ENCODE measurements around the gene KIAA0825. TPM values are rescaled to one million over a fixed set of nuclear protein-coding genes. Genes with fewer than 3 reads are reported as not detected.

KIAA0825 gene
- total RNA-seq, 1 donor from 2014 or later: 0.28 TPM

- Mint-ChIP-seq H3K4me1 (no peaks in the 10 kb centered on the region), H3K9me3 (no peaks in the 10 kb centered on the region), H3K27ac (no peak overlapping the region), H3K4me3 (no peak overlapping the region), H3K36me3 (ENCODE audit: low read depth) (no peaks in the 10 kb centered on the region), H3K27me3 (no peaks in the 10 kb centered on the region)
- intact Hi-C loops (cut with micrococcal nuclease): no loop called here
- no peak for DNase-seq
Observed at GRCh38 chr5:94347130-94347529, 271.3 kb downstream of the KIAA0825 start.

- DNase-seq: no peak
- intact Hi-C loops (cut with micrococcal nuclease): no loop called here
- Mint-ChIP-seq H3K4me1 (no peaks in the 10 kb centered on the region), H3K36me3 (ENCODE audit: low read depth) (no peaks in the 10 kb centered on the region), H3K27ac (no peak overlapping the region), H3K4me3 (no peak overlapping the region), H3K27me3 (no peaks in the 10 kb centered on the region), H3K9me3 (no peaks in the 10 kb centered on the region)
Observed at GRCh38 chr5:94345257-94345656, 273.1 kb downstream of the KIAA0825 start.

GRCh38 chr5:94337617-94338016, 280.8 kb downstream of the KIAA0825 start:
- no peak overlapping the region for H3K4me3 Mint-ChIP-seq
- no peaks in the 10 kb centered on the region for H3K9me3 Mint-ChIP-seq
- H3K4me1 Mint-ChIP-seq: no peaks in the 10 kb centered on the region
- H3K27ac Mint-ChIP-seq: no peak overlapping the region
- no peak for DNase-seq
- no peaks in the 10 kb centered on the region for H3K27me3 Mint-ChIP-seq
- H3K36me3 Mint-ChIP-seq (ENCODE audit: low read depth): no peaks in the 10 kb centered on the region
- intact Hi-C loops (cut with micrococcal nuclease): no loop called here

DNA sequence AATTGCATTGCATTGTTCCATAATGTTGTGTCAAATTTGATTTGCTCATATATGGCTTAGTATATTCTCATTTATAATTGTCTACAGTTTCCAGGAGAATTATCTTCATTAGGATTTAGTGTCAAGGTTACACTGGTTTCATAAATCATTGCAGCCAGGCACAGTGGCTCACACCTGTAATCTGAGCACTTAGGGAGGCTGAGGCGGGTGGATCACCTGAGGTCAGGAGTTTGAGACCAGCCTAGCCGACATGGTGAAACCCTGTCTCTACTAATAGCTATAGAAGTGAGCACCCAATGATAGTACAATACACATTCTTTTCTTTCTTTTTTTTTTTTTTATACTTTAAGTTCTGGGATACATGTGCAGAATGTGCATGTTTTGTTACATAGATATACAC, 282.5 kb downstream of the KIAA0825 start:
- Mint-ChIP-seq H3K4me3 (no peak overlapping the region), H3K4me1 (no peaks in the 10 kb centered on the region), H3K36me3 (ENCODE audit: low read depth) (no peaks in the 10 kb centered on the region), H3K9me3 (peaks cover 3% of the 10 kb centered on the region), H3K27me3 (no peaks in the 10 kb centered on the region), H3K27ac (no peak overlapping the region)
- DNase-seq: no peak
- intact Hi-C loops (cut with micrococcal nuclease): no loop called here

GRCh38 chr5:94329115-94329514, 289.3 kb downstream of the KIAA0825 start:
- no peak for DNase-seq
- Mint-ChIP-seq H3K4me3 (no peak overlapping the region), H3K27ac (no peak overlapping the region), H3K4me1 (no peaks in the 10 kb centered on the region), H3K9me3 (peaks cover 3% of the 10 kb centered on the region), H3K27me3 (no peaks in the 10 kb centered on the region), H3K36me3 (ENCODE audit: low read depth) (no peaks in the 10 kb centered on the region)
- intact Hi-C loops (cut with micrococcal nuclease): no loop called here

DNA sequence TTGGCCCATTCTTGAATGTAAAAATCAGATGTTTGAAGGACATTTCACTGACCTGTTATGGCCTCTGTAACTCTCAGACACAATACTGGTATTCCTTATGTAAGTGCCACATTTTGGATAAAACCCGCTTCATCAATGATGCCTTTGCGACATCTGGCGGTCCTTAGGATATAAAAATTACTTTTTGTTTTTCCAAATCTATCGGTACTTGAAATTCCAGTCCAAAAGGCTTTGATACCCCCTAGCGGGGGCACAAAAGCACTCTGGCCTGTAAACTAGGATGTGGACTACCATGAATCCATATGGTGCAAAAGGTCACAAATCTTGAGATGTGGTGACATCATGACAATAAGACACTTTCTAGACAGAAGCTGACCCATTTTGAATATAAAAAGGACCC, 291.8 kb downstream of the KIAA0825 start:
- no peaks in the 10 kb centered on the region for H3K36me3 Mint-ChIP-seq (ENCODE audit: low read depth)
- no peak overlapping the region for H3K4me3 Mint-ChIP-seq
- H3K27ac Mint-ChIP-seq: no peak overlapping the region

GRCh38 chr5:94316916-94317838, 301.2 kb downstream of the KIAA0825 start:
- H3K9me3 Mint-ChIP-seq: no peaks in the 10 kb centered on the region
- H3K27ac Mint-ChIP-seq: no peak overlapping the region
- no peaks in the 10 kb centered on the region for H3K27me3 Mint-ChIP-seq
- H3K36me3 Mint-ChIP-seq (ENCODE audit: low read depth): no peaks in the 10 kb centered on the region
- no peak overlapping the region for H3K4me3 Mint-ChIP-seq
- no peak for DNase-seq
- no peaks in the 10 kb centered on the region for H3K4me1 Mint-ChIP-seq
- intact Hi-C loops (cut with micrococcal nuclease): no loop called here

More for the DNA sequence above, 291.8 kb downstream of the KIAA0825 start:
- no peaks in the 10 kb centered on the region for H3K4me1 Mint-ChIP-seq
- intact Hi-C loops (cut with micrococcal nuclease): no loop called here
- no peaks in the 10 kb centered on the region for H3K27me3 Mint-ChIP-seq
- H3K9me3 Mint-ChIP-seq: no peaks in the 10 kb centered on the region
- no peak for DNase-seq

GRCh38 chr5:94314460-94315131, 303.8 kb downstream of the KIAA0825 start:
- H3K4me3 Mint-ChIP-seq: no peak overlapping the region
- intact Hi-C loops (cut with micrococcal nuclease): no loop called here
- H3K4me1 Mint-ChIP-seq: no peaks in the 10 kb centered on the region
- no peak overlapping the region for H3K27ac Mint-ChIP-seq
- no peaks in the 10 kb centered on the region for H3K9me3 Mint-ChIP-seq
- no peaks in the 10 kb centered on the region for H3K36me3 Mint-ChIP-seq (ENCODE audit: low read depth)
- no peaks in the 10 kb centered on the region for H3K27me3 Mint-ChIP-seq
- DNase-seq: no peak

DNA sequence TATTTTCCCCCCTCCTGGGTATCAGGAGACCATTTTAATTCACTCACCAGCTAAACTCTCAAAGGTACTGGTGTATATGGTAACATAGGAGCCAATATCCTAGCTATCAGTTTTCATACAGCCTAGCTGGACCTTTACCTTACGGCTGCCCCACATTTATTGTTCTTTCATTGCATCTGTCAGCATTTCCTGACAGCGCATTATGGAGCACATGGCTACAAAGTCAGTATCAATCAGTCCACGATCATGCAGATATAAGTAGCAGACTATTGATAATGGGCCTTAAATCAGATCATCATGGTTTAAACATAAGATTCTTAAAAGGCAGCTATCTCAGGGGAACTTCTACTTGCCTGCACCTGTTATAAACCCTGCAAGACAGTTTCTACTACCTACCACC, 304.7 kb downstream of the KIAA0825 start:
- no peaks in the 10 kb centered on the region for H3K4me1 Mint-ChIP-seq
- no peaks in the 10 kb centered on the region for H3K36me3 Mint-ChIP-seq (ENCODE audit: low read depth)
- no peak overlapping the region for H3K4me3 Mint-ChIP-seq
- no peak for DNase-seq
- H3K27ac Mint-ChIP-seq: no peak overlapping the region
- intact Hi-C loops (cut with micrococcal nuclease): no loop called here
- peaks cover 2% of the 10 kb centered on the region for H3K27me3 Mint-ChIP-seq
- H3K9me3 Mint-ChIP-seq: no peaks in the 10 kb centered on the region

- Mint-ChIP-seq H3K4me3 (no peak overlapping the region), H3K9me3 (no peaks in the 10 kb centered on the region), H3K27me3 (peaks cover 2% of the 10 kb centered on the region), H3K27ac (no peak overlapping the region), H3K4me1 (no peaks in the 10 kb centered on the region), H3K36me3 (ENCODE audit: low read depth) (no peaks in the 10 kb centered on the region)
- intact Hi-C loops (cut with micrococcal nuclease): no loop called here
- DNase-seq: no peak
Observed at GRCh38 chr5:94313188-94313587, 305.2 kb downstream of the KIAA0825 start.

DNA sequence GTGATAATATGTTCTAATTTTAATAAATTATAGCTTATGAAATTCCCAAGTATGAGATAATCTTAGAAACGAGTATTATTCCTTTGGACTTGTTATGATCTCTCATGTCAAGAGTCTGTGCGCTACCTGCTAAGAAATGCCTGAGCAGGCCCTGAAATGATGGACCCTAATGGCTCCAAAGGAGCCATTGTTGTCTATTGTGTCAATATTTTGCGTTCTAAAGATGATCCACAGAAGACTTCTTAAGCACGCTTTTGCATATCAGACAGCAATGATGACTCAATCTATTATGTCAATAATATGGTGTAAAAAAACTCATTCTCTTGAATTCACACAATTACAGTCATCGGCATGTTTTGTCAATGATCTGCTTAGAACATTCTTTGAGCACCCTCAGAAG, 306.1 kb downstream of the KIAA0825 start:
- no peak for DNase-seq
- Mint-ChIP-seq H3K27ac (no peak overlapping the region), H3K4me3 (no peak overlapping the region), H3K9me3 (no peaks in the 10 kb centered on the region), H3K27me3 (peaks cover 2% of the 10 kb centered on the region), H3K4me1 (no peaks in the 10 kb centered on the region), H3K36me3 (ENCODE audit: low read depth) (no peaks in the 10 kb centered on the region)
- intact Hi-C loops (cut with micrococcal nuclease): no loop called here

- intact Hi-C loops (cut with micrococcal nuclease): no loop called here
- Mint-ChIP-seq H3K27me3 (peaks cover 2% of the 10 kb centered on the region), H3K4me3 (no peak overlapping the region), H3K4me1 (no peaks in the 10 kb centered on the region), H3K9me3 (no peaks in the 10 kb centered on the region), H3K27ac (no peak overlapping the region), H3K36me3 (ENCODE audit: low read depth) (no peaks in the 10 kb centered on the region)
- no peak for DNase-seq
Observed at GRCh38 chr5:94310833-94311232, 307.6 kb downstream of the KIAA0825 start.

DNA sequence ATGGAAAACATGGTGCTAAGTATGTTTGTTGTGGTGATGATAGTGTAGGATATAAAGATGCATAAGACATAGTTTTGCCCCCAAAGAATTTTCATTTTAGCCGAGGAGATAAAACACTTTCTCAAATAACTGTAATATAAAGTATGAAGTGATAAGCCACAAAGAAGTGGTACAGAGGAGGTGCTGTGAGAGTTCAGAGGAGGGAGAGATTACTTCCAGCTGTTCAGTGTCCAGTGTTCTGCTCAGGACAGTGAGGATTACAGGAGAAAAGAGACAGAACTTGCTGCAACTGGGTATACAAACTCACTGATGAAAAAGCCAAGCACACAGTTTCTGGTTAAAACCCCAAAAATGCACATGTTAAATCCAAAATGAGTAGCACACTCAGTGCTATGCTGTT, 309.3 kb downstream of the KIAA0825 start:
- Mint-ChIP-seq H3K4me3 (no peak overlapping the region), H3K4me1 (no peaks in the 10 kb centered on the region), H3K9me3 (no peaks in the 10 kb centered on the region), H3K27ac (no peak overlapping the region), H3K36me3 (ENCODE audit: low read depth) (no peaks in the 10 kb centered on the region), H3K27me3 (peaks cover 2% of the 10 kb centered on the region)
- intact Hi-C loops (cut with micrococcal nuclease): no loop called here
- DNase-seq: no peak

DNA sequence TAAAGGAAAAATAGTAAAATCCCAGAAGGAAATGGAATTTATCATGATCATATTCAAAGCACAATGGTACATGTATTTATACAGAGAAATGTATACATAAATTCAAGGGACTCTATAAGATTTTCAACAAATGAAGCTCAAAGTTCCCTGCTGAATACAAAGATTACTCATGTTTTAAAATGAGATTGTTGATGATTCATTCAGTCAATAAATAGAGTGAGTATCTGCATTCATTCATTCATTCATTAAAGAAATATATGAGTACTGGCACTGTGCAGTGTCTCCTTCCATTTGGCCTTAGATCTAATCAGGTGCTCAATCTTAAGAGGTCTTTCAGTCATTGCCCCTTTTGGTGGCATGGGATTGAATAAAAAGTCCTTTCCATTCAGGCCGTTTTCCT, 310.0 kb downstream of the KIAA0825 start:
- Mint-ChIP-seq H3K36me3 (ENCODE audit: low read depth) (no peaks in the 10 kb centered on the region), H3K27ac (no peak overlapping the region)

More for the DNA sequence above, 310.0 kb downstream of the KIAA0825 start:
- H3K27me3 Mint-ChIP-seq: peaks cover 2% of the 10 kb centered on the region
- H3K4me3 Mint-ChIP-seq: no peak overlapping the region
- no peaks in the 10 kb centered on the region for H3K9me3 Mint-ChIP-seq
- intact Hi-C loops (cut with micrococcal nuclease): no loop called here
- no peak for DNase-seq
- no peaks in the 10 kb centered on the region for H3K4me1 Mint-ChIP-seq
